Pancreas (tissue), 10 donors: ENCODE measurements around the gene IL5RA. TPM values are rescaled to one million over a fixed set of nuclear protein-coding genes. Genes with fewer than 3 reads are reported as not detected.

Experiments
- ATAC-seq, 4 donors: fragments of 200-7000 bp; cut with Tn5 transposase; one replicate each; pipeline versions ENCODE4 v1.8.0 to v1.9.1; 2020; ENCODE audit warnings: mild to moderate bottlenecking in 4 of 4, moderate library complexity in 4 of 4
- DNase-seq, 6 donors: peaks; one replicate each; pipeline ENCODE4 v3.0.0-alpha.2; 2020
- FAIRE-seq: peaks from 2 replicates; lab custom pipeline; 2012; peaks lifted over from hg19 to GRCh38; lab: Jason Lieb, UNC
- H3K27ac ChIP-seq, 4 donors: fragments of 200-600 bp; sonication (generic); 1 replicate in 3 of 4; 2 replicates in 1 of 4; pipeline versions ENCODE4 v1.5.0 to v1.8.0; 2020
- H3K27me3 ChIP-seq, 4 donors: fragments of 200-600 bp; one replicate each; pipeline ENCODE4 v1.8.0; 2021
- H3K36me3 ChIP-seq, 3 donors: fragments of 200-600 bp; sonication (generic) in 1 of 3; one replicate each; pipeline versions ENCODE4 v1.5.0 to v1.8.0; 2020 to 2021
- H3K4me1 ChIP-seq, 3 donors: fragments of 200-600 bp; one replicate each; pipeline ENCODE4 v1.8.0; 2021
- H3K4me3 ChIP-seq, 4 donors: fragments of 200-600 bp; sonication (generic) in 2 of 4; one replicate each; pipeline versions ENCODE4 v1.5.0 to v1.8.0; 2020 to 2021
- H3K9me3 ChIP-seq, 4 donors: fragments of 200-600 bp; one replicate each; pipeline ENCODE4 v1.8.0; 2021
- WGBS, 2 donors: extraction: QIAGEN DNeasy Blood & Tissue Kit; methylation state at CpG; one replicate each; pipeline ENCODE4 v1.1.7; 2013; 5-methylcytosine and 5-hydroxymethylcytosine counted together
- intact Hi-C, 3 donors: fragments of 100-400 bp; cut with DNase I; formaldehyde crosslinking; loops; one replicate each; pipeline versions ENCODE4 v1.11.1 to v1.14.2; 2022
- polyA plus RNA-seq, 2 donors: library from polyadenylated mRNA; stranded (reverse); fragments of 200-250 nt; gene quantifications; one replicate each; pipeline ENCODE4 v1.2.3, GENCODE V29; 2013
- total RNA-seq, 6 donors: library from RNA; stranded (reverse); fragmentation: NEBNext Ultra II Directional in 4 of 6; extraction: Animal tissue kit (Norgen Biotek cat#: 25700) in 4 of 6; gene quantifications; one replicate each; pipeline versions ENCODE4 v1.2.1 to v1.2.4, GENCODE V29; 2021 to 2023
- TF ChIP-seq, protein P1 (sequence below), 4 donors: fragments of 200-600 bp; sonication (generic) in 3 of 4; IDR thresholded peaks; one replicate each; pipeline versions ENCODE4 v1.5.0 to v1.8.0; 2021; ENCODE audit warnings: antibody characterized with exemption in 4 of 4
- donor health status: healthy with polysubstance abuse.
- donor health status: DM: no; HTN: no; CAD: no; lungs with moderate emphysema.
- donor health status: DM: no; HTN: no; CAD: no.
- donor health status: control.
- donor health status: control.
- donor health status: Bipolar disorder and iron deficiency.
- donor health status: DM: yes; HTN: yes; CAD: no.
- donor health status: DM: no; HTN: no; CAD: no.
- donor health status: DM: no; HTN: no; CAD: no.
- donor health status: DM: yes; HTN: yes; CAD: no.

The IL5RA gene
- total and polyA plus RNA-seq, 8 donors: 0.04 to 0.35 (median 0.14) TPM; not detected in 3

DNA sequence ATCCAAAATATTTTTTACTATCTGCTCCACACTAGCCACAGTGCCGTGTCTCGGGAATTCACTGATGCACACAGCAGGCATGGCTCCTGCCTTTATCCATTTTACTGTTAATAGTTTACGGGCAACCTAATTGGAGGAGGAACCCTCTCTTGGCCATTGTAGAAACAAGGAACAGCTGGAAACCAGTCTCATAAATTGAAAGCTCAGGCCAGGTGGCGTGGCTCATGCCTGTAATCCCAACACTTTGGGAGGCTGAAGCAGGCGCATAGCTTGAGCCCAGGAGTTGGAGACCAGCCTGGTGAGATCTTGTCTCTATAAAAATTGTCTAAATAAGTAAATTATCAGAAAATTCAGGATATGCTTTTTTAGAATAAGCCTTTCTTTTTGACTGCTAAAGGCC lies 39.0 kb downstream of the IL5RA start:
- WGBS, 2 donors: 73 to 92% methylated on average over 5 of the region's 5 CpGs
- TF ChIP-seq, protein P1, sequence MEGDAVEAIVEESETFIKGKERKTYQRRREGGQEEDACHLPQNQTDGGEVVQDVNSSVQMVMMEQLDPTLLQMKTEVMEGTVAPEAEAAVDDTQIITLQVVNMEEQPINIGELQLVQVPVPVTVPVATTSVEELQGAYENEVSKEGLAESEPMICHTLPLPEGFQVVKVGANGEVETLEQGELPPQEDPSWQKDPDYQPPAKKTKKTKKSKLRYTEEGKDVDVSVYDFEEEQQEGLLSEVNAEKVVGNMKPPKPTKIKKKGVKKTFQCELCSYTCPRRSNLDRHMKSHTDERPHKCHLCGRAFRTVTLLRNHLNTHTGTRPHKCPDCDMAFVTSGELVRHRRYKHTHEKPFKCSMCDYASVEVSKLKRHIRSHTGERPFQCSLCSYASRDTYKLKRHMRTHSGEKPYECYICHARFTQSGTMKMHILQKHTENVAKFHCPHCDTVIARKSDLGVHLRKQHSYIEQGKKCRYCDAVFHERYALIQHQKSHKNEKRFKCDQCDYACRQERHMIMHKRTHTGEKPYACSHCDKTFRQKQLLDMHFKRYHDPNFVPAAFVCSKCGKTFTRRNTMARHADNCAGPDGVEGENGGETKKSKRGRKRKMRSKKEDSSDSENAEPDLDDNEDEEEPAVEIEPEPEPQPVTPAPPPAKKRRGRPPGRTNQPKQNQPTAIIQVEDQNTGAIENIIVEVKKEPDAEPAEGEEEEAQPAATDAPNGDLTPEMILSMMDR (IDR thresholded peaks at IDR 0.05): no peak
- Histone ChIP-seq H3K4me3 (no peak overlapping the region), H3K36me3 (no peaks in the 10 kb centered on the region), H3K9me3 (no peaks in the 10 kb centered on the region), H3K27ac (no peak overlapping the region), H3K27me3 (no peaks in the 10 kb centered on the region), H3K4me1 (no peaks in the 10 kb centered on the region)
- DNase-seq: no peak
- ATAC-seq: no peak
- intact Hi-C loops: no loop called here
- no peak for FAIRE-seq

DNA sequence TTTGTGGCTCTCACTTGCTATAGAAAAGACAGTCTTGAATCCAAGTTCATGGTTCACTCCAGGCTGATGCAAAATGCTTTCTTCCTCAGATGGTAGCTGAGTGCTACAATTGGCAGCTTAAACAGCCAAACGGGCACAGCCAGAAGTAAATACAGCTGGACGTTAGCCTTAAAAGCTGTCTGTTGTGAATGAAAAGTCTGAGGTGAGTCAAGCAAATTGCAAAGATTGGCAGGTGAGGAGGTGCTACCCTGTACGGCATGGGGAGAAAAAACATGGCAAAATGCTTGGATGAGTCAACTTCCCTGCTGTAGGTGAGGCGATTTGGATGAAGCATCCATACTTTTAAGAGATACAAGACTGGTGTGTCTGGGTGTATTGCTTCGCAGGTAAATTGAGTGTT lies 40.5 kb downstream of the IL5RA start:
- intact Hi-C loops: no loop called here
- ATAC-seq: no peak
- Histone ChIP-seq H3K27ac (no peak overlapping the region), H3K27me3 (no peaks in the 10 kb centered on the region), H3K9me3 (no peaks in the 10 kb centered on the region), H3K36me3 (no peaks in the 10 kb centered on the region), H3K4me3 (no peak overlapping the region), H3K4me1 (no peaks in the 10 kb centered on the region)
- TF ChIP-seq, protein P1 (IDR thresholded peaks at IDR 0.05): no peak
- DNase-seq: no peak
- 42 to 64% methylated on average over 5 of the region's 5 CpGs for WGBS, 2 donors
- no peak for FAIRE-seq

DNA sequence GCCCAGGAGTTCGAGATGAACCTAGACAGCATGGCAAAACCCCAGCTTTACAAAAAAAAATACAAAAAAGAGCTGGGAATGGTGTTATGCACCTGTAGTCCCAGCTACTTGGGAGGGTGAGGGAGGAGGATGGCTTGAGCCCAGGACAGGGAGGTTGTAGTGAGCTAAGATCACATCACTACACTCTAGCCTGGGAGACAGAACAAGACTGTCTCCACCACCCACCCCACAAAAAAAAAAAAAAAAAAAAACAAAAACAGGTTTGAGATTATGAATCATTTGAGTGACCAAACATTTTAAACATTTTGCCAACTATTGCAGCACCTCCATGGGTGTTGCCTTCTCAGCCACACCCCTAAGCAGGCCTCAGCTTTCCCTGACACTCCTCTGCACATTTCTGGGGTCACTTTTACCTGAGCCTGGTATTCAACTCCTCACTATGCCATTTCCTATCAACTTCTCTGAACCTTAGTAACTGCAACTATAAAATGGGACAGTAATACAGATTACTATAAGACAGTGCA lies 41.8 kb downstream of the IL5RA start:
- DNase-seq: no peak
- TF ChIP-seq, protein P1 (IDR thresholded peaks at IDR 0.05): no peak
- intact Hi-C loops: no loop called here
- 77 to 83% methylated on average over 1 of the region's 1 CpG for WGBS, 2 donors
- Histone ChIP-seq H3K4me3 (no peak overlapping the region), H3K27ac (no peak overlapping the region), H3K36me3 (no peaks in the 10 kb centered on the region), H3K27me3 (no peaks in the 10 kb centered on the region), H3K4me1 (no peaks in the 10 kb centered on the region), H3K9me3 (no peaks in the 10 kb centered on the region)
- FAIRE-seq: no peak
- ATAC-seq: no peak

DNA sequence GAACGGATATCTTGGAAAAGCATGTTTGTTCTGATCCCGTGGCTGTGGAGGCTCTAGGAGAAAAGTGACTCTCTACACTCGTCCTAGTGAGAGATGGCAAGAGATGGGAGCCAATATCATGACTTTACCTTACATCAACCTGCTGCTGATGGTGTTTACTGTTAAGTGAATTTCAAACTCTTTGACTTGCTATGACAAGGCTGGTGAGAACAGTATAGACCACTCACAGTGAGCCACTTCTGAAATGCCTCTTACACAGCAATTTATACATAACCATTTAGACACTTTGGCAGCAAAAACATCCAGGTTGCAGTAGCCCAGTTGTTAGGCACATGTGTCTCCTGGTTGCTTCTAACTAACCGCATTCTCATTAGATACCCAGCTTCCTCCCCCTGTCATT lies 43.3 kb downstream of the IL5RA start:
- DNase-seq (no peak), ATAC-seq (no peak), FAIRE-seq (no peak)
- TF ChIP-seq, protein P1 (IDR thresholded peaks at IDR 0.05): no peak
- Histone ChIP-seq H3K36me3 (no peaks in the 10 kb centered on the region), H3K9me3 (no peaks in the 10 kb centered on the region), H3K4me3 (no peak overlapping the region), H3K4me1 (no peaks in the 10 kb centered on the region), H3K27ac (no peak overlapping the region), H3K27me3 (no peaks in the 10 kb centered on the region)
- 63 to 64% methylated on average over 4 of the region's 4 CpGs for WGBS, 2 donors
- intact Hi-C loops: no loop called here

DNA sequence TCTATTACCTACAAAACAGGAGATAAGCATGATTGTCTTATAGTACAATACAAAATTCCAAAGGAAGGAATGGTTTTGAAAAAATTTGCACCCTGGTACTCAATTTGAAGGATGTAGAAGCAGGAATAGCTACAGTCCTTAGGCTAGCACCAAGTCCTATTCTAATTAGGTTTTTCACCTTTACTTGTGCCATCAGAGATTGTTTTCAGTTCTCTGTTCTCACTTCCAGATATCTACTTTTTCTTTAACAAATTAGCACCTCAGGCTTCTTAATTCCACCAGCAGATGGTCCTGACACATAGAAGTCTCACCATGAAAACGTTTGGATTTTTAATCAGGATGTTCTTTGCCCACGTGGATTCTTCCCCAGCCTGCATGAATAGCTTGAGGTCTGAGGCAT lies 43.8 kb downstream of the IL5RA start:
- Histone ChIP-seq H3K27ac (no peak overlapping the region), H3K36me3 (no peaks in the 10 kb centered on the region), H3K9me3 (no peaks in the 10 kb centered on the region), H3K27me3 (no peaks in the 10 kb centered on the region), H3K4me1 (no peaks in the 10 kb centered on the region), H3K4me3 (no peak overlapping the region)
- 10% methylated on average over 2 of the region's 2 CpGs for WGBS, 2 donors
- no peak for FAIRE-seq
- DNase-seq: no peak
- intact Hi-C loops: no loop called here
- TF ChIP-seq, protein P1 (IDR thresholded peaks at IDR 0.05): no peak
- no peak for ATAC-seq
